BJ (cell line): ENCODE measurements around the gene CDK2AP2. TPM values are rescaled to one million over a fixed set of nuclear protein-coding genes. Genes with fewer than 3 reads are reported as not detected.

Source experiments
- CTCF ChIA-PET: fragments of 350-600 bp; formaldehyde crosslinking; extraction: SDS; loops from one replicate; lab custom pipeline; 2021; ENCODE audit warnings: antibody characterized with exemption, inconsistent platforms; lab: Yijun Ruan, JAX
- POLR2A ChIA-PET: fragments of 300-600 bp; sonication (Branson Sonifier 250); formaldehyde crosslinking; extraction: SDS; loops from one replicate; lab custom pipeline; 2021; ENCODE audit warnings: antibody characterized with exemption; lab: Charles Lee
- DNase-seq: peaks from one replicate; pipeline ENCODE4 v3.0.0-alpha.2; 2011; ENCODE audit warnings: low read depth
- H3K27me3 ChIP-seq: 2 replicates; pipeline ENCODE4 v1.6.0; 2011; ENCODE audit warnings: low read length; ENCODE audit not compliant: control insufficient read depth, insufficient read depth
- H3K36me3 ChIP-seq: 2 replicates; pipeline ENCODE4 v1.5.1; 2011; ENCODE audit warnings: low read length; ENCODE audit not compliant: control insufficient read depth, insufficient read depth
- H3K4me3 ChIP-seq: 2 replicates; pipeline ENCODE4 v1.5.1; 2011; ENCODE audit warnings: low read depth, mild to moderate bottlenecking, control low read depth, low read length
- polyA plus RNA-seq: library from polyadenylated mRNA; depleted of rRNA; stranded (reverse); fragments of >200 nt; gene quantifications from 2 replicates; pipeline ENCODE4 v1.2.3, GENCODE V29; 2011
- TF ChIP-seq, protein P1 (sequence below): IDR thresholded peaks from 2 replicates; pipeline ENCODE4 v1.5.1; 2011; ENCODE audit warnings: low read depth, mild to moderate bottlenecking, control low read depth, inconsistent platforms, low read length, moderate library complexity; ENCODE audit not compliant: insufficient read depth

The CDK2AP2 gene
- polyA plus RNA-seq, 1 experiment, result 30.4 TPM

DNA sequence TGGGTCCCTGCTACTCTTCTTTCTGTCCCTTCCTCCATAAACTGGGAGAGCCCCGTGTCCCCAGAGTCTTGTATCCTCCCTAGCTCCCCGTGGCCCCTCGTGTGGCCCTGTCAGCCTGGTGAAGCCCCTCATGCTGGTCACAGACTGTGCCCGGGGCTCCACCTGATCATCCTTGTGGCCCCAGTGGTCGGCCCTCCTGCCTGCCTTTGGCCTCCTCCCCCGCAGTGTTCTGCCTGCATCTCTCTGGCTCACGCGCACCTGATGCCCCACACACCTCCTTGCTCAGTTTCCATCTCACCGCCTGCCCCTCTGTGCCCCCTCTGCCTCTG is 16.5 kb upstream of the CDK2AP2 start:
- DNase-seq, result no peak
- TF ChIP-seq, protein P1, sequence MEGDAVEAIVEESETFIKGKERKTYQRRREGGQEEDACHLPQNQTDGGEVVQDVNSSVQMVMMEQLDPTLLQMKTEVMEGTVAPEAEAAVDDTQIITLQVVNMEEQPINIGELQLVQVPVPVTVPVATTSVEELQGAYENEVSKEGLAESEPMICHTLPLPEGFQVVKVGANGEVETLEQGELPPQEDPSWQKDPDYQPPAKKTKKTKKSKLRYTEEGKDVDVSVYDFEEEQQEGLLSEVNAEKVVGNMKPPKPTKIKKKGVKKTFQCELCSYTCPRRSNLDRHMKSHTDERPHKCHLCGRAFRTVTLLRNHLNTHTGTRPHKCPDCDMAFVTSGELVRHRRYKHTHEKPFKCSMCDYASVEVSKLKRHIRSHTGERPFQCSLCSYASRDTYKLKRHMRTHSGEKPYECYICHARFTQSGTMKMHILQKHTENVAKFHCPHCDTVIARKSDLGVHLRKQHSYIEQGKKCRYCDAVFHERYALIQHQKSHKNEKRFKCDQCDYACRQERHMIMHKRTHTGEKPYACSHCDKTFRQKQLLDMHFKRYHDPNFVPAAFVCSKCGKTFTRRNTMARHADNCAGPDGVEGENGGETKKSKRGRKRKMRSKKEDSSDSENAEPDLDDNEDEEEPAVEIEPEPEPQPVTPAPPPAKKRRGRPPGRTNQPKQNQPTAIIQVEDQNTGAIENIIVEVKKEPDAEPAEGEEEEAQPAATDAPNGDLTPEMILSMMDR, result no peak
- Histone ChIP-seq H3K4me3 (no peak overlapping the region), H3K36me3 (no peaks in the 10 kb centered on the region), H3K27me3 (no peaks in the 10 kb centered on the region; the same call in 1 of the 2 replicates)
- POLR2A ChIA-PET, result no interaction called here
- CTCF ChIA-PET, result no interaction called here

DNA sequence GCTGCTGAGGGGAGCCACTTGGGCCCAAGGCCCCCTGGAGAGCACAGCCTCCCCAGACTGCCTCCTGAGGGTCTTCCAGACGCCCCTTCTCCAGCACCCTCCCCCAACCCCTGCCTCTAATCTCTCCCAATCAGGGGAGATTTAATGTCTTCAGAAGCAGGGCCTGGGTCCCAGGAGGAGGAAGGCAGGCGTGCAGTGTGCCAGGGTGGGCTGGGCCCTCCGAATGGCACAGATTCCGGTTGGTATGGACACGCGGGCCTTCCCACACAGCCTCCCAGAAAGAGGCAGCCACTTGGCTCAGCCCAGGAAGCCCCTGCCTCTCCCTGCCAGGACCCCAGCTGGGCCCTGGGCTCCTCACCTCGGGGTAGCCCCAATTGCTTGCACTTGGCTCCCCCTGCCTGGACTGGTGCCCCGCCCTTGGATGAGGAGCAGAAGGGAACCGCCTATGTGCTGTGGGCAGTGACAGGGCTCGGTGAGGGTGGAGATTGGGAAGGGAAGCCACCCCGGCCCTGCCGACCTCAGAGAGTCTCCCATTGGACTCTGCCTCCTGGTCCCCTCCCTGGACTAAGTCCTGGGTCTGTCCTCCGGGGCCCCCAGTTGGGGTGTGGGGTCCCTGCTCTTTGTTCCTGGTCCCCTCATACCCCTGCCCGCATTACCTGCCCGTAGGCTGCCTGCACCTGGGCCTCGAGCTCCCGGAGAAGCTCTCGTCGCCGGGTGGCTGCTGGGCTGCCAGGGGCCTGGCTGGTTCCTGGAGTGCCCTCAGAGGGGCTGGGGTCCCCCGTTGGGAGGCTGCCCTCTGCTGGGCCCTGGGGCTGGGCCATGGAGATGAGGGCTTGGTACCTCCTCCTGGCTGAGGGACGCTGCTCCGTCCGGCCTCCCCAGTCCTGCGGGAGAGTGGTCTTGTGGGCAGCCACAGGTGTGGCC is 15.9 kb upstream of the CDK2AP2 start:
- no peaks in the 10 kb centered on the region for H3K36me3 ChIP-seq
- H3K4me3 ChIP-seq, result no peak overlapping the region
- ChIA-PET POLR2A (no interaction called here), CTCF (no interaction called here)
- peaks cover under 1% of the 10 kb centered on the region; the same call in 1 of the 2 replicates for H3K27me3 ChIP-seq
- no peak for DNase-seq
- TF ChIP-seq, protein P1, result no peak

DNA sequence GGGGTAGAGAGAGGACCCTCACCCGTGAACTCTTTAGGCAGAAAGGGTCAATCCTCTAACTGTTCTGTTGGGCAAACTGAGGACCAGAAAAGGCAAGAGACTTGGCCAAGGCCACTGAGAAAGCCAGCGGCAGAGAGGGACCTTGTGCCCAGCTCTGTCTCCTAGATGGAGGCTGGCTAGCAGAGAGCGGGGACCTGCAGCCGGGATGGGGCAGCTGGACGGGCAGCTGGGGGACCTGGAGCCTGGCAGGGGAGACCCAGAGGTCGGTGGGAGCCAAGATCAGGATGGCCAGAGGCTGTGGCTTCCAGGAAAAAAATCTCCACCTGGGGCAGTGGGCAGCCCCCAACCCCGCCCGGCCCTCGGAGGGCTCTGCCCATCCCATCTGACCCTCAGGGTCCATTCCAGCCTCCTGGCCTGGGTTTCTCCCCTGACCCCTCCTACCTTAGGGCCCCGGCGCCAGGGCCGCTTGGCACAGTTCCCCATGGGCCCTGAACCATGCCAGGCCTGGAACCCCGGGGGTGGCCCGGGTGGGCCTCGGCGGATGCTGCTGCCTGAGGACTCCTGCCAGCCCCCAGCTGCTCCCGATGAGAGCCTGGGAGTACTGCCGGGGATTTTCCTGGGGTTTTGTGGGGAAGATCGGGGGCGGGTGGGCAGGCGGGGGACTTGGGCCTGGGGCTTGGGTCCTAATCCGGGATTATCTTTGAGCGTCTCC is 15.0 kb upstream of the CDK2AP2 start, which contains the start of gene CABP2:
Gene CABP2 (minus strand): TSS at position 603 of the 712 bp plus-strand sequence. CDS start 120 bp downstream, at position 483.
- DNase-seq, result no peak
- H3K36me3 ChIP-seq, result no peaks in the 10 kb centered on the region
- TF ChIP-seq, protein P1, result no peak
- CTCF ChIA-PET, result interaction anchor here (0.8 kb wide), 1 partner anchor 16 kb away, joined by 3 read pairs; no protein-coding TSS in a partner anchor
- POLR2A ChIA-PET, result no interaction called here
- H3K4me3 ChIP-seq, result no peak within 1 kb of the TSS
- peaks cover 1% of the 10 kb centered on the region; the same call in 1 of the 2 replicates for H3K27me3 ChIP-seq

DNA sequence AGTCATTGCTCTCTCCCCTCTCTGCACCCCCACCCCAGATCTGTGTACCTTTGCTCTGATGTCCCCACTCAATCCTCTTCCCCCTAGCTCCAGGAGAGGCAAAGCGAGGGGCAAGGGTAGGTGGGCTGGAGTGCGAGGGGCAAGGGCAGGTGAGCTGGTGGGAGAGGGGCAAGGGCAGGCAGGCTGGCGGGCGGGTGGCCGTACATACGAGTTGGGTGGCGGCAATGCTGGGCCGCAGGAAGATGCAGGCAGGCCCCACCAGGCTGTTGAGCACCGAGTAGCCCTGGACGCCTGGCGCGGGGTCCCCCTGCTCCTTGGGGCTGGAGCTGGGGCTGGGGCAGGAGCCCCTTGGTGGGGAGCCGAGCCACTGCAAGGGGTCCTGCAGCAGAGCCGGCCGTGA is 14.4 kb upstream of the CDK2AP2 start:
- TF ChIP-seq, protein P1, result no peak
- Histone ChIP-seq H3K27me3 (0 out of 2 replicates have a peak, but pooled peaks cover 1% of the 10 kb centered on the region), H3K36me3 (no peaks in the 10 kb centered on the region), H3K4me3 (no peak overlapping the region)
- ChIA-PET POLR2A (no interaction called here), CTCF (interaction anchor here (0.8 kb wide), 1 partner anchor 15 kb away, joined by 3 read pairs; no protein-coding TSS in a partner anchor)
- no peak for DNase-seq

DNA sequence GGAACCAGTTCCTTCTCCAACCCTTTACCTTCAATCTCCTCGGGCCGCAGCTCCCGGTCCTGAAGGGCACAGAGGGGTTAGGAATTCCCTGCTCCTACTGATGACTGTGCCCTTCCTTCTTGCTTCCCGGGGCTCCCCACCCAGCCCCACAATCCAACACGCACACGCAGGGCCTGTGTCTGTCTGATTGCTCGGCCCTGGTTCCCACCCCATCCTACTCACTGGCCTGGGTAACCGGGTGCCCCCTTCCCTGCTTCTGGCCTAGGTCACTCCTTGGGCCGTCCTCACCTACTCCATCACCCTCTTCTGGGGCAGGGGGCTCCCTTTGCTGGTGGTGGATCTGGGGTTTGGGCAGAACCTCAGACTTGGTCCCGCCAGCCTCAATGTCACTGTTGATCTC is 14.0 kb upstream of the CDK2AP2 start:
- Histone ChIP-seq H3K36me3 (no peaks in the 10 kb centered on the region), H3K27me3 (0 out of 2 replicates have a peak, but pooled peaks cover 1% of the 10 kb centered on the region), H3K4me3 (no peak overlapping the region)
- DNase-seq, result no peak
- TF ChIP-seq, protein P1, result no peak
- ChIA-PET CTCF (interaction anchor here (0.8 kb wide), 1 partner anchor 15 kb away, joined by 3 read pairs; no protein-coding TSS in a partner anchor), POLR2A (no interaction called here)
